ENCODE measurements around the gene POMT2. TPM values are rescaled to one million over a fixed set of nuclear protein-coding genes. Genes with fewer than 3 reads are reported as not detected.

POMT2 gene
- total RNA-seq, 2 donors from 2014 or later = 13.0 to 37.7 TPM

- no peak for DNase-seq
- Histone ChIP-seq H3K27ac (no peak overlapping the region), H3K36me3 (no peaks in the 10 kb centered on the region), H3K27me3 (no peaks in the 10 kb centered on the region), H3K4me3 (no peak overlapping the region), H3K9ac (ENCODE audit: low read depth in 2 of 2, low read length in 2 of 2) (no peak overlapping the region), H3K9me3 (no peaks in the 10 kb centered on the region), H3K4me1 (no peaks in the 10 kb centered on the region)
- intact Hi-C loops (cut with DNase I) = no loop called here
- no peak for TF ChIP-seq CTCF (IDR thresholded peaks at IDR 0.05)
These were observed 42.0 kb downstream of the POMT2 start for GRCh38 chr14:77278461-77279230.

- Histone ChIP-seq H3K9me3 (no peaks in the 10 kb centered on the region), H3K36me3 (no peaks in the 10 kb centered on the region), H3K9ac (ENCODE audit: low read depth in 2 of 2, low read length in 2 of 2) (no peak overlapping the region), H3K4me1 (no peaks in the 10 kb centered on the region), H3K27ac (no peak overlapping the region), H3K27me3 (no peaks in the 10 kb centered on the region), H3K4me3 (no peak overlapping the region)
- DNase-seq = no peak
- TF ChIP-seq CTCF (IDR thresholded peaks at IDR 0.05) = no peak
- intact Hi-C loops (cut with DNase I) = no loop called here
These were observed 43.7 kb downstream of the POMT2 start for GRCh38 chr14:77276959-77277358.

GRCh38 chr14:77276295-77276935 lies 44.3 kb downstream of the POMT2 start:
- Histone ChIP-seq H3K27ac (no peak overlapping the region), H3K9ac (ENCODE audit: low read depth in 2 of 2, low read length in 2 of 2) (no peak overlapping the region), H3K9me3 (no peaks in the 10 kb centered on the region), H3K4me1 (no peaks in the 10 kb centered on the region), H3K27me3 (peaks cover 2% of the 10 kb centered on the region), H3K4me3 (no peak overlapping the region), H3K36me3 (no peaks in the 10 kb centered on the region)
- intact Hi-C loops (cut with DNase I) = no loop called here
- no peak for DNase-seq
- no peak for TF ChIP-seq CTCF (IDR thresholded peaks at IDR 0.05)

GRCh38 chr14:77275601-77276017 lies 45.1 kb downstream of the POMT2 start:
- TF ChIP-seq CTCF (IDR thresholded peaks at IDR 0.05) = no peak
- no peak overlapping the region for H3K4me3 ChIP-seq
- intact Hi-C loops (cut with DNase I) = no loop called here
- H3K27me3 ChIP-seq = peaks cover 11% of the 10 kb centered on the region
- no peak overlapping the region for H3K9ac ChIP-seq (ENCODE audit: low read depth in 2 of 2, low read length in 2 of 2)
- no peaks in the 10 kb centered on the region for H3K4me1 ChIP-seq
- no peak for DNase-seq
- no peaks in the 10 kb centered on the region for H3K36me3 ChIP-seq
- no peaks in the 10 kb centered on the region for H3K9me3 ChIP-seq
- H3K27ac ChIP-seq = no peak overlapping the region

- H3K4me3 ChIP-seq = no peak overlapping the region
- no peak overlapping the region for H3K9ac ChIP-seq (ENCODE audit: low read depth in 2 of 2, low read length in 2 of 2)
- no peak for TF ChIP-seq CTCF (IDR thresholded peaks at IDR 0.05)
- no peaks in the 10 kb centered on the region for H3K9me3 ChIP-seq
- H3K36me3 ChIP-seq = no peaks in the 10 kb centered on the region
- no peaks in the 10 kb centered on the region for H3K4me1 ChIP-seq
- no peak overlapping the region for H3K27ac ChIP-seq
- peaks cover 15% of the 10 kb centered on the region for H3K27me3 ChIP-seq
- intact Hi-C loops (cut with DNase I) = no loop called here
- DNase-seq = no peak
These were observed 45.6 kb downstream of the POMT2 start for GRCh38 chr14:77275041-77275580.

Data from colonic mucosa (tissue), 4 donors.